PC-9 (cell line): ENCODE data around the gene COX18.

Experiments
- CTCF ChIP-seq: fragments of 200-600 bp; sonication (generic); conservative IDR thresholded peaks from 2 replicates; pipeline ENCODE4 v1.6.1; 2017; ENCODE audit warnings: mixed run types, antibody characterized with exemption, mild to moderate bottlenecking, moderate library complexity
- EZH2 ChIP-seq: fragments of 200-600 bp; sonication (generic); IDR thresholded peaks from 2 replicates; pipeline ENCODE4 v1.8.0; 2017; ENCODE audit warnings: antibody characterized with exemption, low read depth

- TF ChIP-seq CTCF (no peak), EZH2 (no peak)
Observed at GRCh38 chr4:73051625-73052024, 17.9 kb downstream of the COX18 start.
